HG03520 (cell line): ENCODE data around the gene PGGHG.
"Not testable (repeated sequence)": the region's sequence is repeated elsewhere in the genome, so short reads cannot be mapped to it uniquely, and the experiment has no call there.

Source experiments
- ATAC-seq: cut with Tn5 transposase; IDR thresholded peaks from one replicate; pipeline ENCODE4 v1.9.1; 2021; ENCODE audit warnings: mild to moderate bottlenecking, moderate library complexity; ENCODE audit not compliant: unreplicated experiment

The PGGHG gene

DNA sequence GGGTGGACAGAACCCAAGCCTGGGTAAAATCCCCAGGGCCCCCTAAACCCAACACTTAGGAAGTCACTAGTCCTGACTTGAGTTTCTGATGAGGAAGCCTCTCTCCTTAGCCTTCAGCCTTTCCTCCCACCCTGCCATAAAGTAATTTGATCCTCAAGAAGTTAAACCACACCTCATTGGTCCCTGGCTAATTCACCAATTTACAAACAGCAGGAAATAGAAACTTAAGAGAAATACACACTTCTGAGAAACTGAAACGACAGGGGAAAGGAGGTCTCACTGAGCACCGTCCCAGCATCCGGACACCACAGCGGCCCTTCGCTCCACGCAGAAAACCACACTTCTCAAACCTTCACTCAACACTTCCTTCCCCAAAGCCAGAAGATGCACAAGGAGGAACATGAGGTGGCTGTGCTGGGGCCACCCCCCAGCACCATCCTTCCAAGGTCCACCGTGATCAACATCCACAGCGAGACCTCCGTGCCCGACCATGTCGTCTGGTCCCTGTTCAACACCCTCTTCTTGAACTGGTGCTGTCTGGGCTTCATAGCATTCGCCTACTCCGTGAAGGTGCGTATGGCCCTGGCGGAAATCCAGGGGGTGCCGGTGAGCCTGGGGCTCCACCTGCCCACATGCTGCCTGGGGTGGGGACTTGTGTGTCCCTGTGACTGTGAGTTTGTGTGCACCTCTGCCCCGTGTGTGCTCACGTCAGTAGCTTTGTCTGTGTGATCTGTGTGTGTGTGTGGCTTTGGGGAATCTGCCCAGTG is 25.0 kb downstream of the PGGHG start, which contains the start of gene IFITM1:
IFITM1 (plus strand) TSS at position 254 of the 767 bp plus-strand sequence; CDS start at position 385, 131 bp downstream.
- no peak for ATAC-seq

DNA sequence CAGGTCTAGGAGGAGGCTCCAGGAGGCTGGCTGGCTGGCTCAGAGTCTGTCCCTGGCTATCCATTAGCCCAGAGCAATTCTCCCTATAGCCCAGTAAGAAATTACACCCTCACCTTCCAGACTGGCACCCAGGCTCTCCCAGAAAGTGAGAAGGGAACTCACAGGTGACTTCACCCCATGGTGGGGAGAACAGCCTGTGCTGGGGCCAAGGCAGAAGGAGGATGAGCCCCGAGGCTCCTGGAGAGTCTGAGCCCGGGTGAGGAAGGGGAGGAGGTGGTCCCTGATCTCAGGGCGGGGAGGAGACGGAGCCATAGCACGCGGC is 25.6 kb downstream of the PGGHG start:
- not testable (repeated sequence) for ATAC-seq

DNA sequence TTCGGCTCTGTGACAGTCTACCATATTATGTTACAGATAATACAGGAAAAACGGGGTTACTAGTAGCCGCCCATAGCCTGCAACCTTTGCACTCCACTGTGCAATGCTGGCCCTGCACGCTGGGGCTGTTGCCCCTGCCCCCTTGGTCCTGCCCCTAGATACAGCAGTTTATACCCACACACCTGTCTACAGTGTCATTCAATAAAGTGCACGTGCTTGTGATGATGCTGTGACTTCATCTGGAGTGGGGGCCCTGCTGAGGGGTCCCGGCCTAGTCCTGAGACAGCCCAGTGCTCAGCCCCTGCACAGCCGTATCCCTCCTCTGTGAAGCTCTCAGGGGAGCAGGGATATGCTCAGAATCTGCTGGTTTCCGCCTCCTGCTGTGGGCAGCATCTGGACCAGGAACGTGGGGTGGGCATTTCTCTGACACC is 26.1 kb downstream of the PGGHG start:
- ATAC-seq = no peak

DNA sequence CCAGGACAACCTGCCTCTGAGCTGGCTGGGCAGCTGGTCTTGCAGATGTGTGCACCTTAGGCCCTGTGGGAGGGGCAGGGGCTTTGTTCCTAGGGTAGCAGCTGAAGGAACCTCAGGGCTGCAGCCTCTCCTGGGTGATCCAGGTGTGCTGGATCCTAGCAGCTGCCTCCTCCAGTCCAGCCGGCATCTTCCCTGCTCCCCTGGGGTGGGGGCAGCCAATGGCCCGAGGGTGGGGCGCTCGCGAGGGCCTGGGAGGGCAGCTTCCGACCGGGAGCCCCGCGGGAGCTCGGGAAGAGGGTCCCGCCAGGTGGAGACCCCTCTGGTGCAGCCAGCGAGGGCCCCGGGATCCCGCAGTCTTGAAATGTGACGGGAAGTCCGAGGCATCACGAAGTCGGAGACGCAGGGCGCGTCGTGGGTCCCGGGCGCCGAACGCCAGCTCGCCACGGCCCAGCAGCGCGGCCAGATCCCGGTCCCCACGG is 26.6 kb downstream of the PGGHG start:
- ATAC-seq = no peak

DNA sequence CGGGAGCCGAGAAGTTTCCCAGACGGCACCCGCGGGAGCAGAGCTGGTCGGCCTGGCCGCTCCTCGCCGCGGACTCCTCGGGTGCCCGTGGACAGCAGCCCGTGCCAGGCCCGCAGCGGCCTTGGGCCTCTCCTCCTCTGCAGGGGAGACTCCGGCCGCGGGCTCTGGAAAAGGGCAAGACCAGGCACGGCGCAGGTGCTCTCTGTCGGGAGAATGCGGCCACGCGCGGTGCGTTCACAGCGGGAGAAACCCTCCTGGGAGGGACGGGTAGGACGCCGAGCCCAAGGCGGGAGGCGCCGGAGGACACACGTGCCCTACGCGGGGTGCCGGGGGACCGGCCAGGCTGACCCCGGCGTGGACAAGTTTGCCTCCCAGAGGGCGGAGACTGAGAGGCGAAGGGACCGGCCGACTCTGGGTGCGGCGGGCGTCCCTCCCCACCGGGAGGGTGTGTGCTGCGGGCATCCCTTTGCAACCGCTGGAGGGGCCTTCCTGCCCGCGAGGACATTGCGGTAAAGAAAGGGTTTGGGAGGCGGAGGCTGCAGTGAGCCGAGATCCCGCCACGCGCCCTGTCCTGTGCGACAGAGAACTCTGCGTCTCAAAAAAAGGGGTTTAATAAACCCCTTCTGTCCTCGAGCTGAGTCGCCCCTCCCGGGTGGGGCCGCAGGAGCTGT is 27.2 kb downstream of the PGGHG start:
- ATAC-seq = no peak

DNA sequence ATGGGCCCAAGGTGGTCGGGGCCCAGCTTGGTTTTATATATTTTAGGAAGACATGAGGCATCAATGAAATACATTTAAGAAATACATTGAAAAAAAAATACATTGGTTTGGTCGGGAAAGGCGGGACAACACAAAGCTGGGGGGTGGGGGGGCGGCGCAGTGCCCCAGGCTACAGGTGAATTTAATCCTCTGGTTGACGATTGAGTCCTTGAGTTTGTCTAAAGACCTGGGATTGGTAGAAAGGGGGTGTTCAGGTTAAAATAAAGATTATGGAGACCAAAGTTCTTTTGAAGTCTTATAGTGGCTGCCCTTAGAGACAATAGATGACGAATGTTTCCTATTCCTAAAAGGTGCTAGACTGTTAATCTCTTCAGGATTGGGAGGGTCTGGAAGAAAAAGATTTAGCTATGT is 28.0 kb downstream of the PGGHG start:
- no peak for ATAC-seq

DNA sequence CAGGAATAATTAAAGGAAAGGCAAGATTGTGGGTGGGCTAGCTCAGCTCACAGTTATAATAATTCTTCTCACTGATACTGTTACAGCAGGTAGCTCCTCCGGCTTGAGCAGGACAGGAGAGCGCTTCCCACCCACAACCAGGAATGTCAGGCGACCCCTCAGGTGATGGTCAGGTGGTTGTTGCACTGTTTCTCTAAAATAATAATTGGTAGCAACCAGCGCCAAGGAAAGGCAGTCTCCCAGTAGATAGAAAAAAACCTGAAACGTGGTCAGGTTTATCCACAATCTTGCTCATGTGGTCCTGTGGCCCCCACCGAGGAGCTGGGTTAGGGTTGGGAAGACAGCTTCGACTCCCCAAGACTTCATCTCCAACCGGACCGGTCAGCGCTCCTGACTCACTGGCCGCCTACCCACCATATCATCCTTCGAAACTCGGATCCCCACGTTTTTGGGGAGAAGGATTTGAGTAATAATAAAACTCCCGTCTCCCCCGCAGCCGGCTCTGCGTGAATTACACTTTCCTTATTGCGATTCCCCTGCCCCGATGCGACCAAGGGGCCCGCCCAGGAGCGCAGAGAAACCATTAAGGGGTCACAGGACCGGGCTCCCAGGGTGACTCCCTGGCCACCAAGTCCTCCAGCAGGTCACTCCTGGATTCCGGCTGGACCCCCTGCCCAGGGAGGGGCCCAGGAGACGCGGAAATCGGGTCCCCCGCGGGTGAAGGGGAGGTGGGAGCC is 28.9 kb downstream of the PGGHG start:
- not testable (repeated sequence) for ATAC-seq

DNA sequence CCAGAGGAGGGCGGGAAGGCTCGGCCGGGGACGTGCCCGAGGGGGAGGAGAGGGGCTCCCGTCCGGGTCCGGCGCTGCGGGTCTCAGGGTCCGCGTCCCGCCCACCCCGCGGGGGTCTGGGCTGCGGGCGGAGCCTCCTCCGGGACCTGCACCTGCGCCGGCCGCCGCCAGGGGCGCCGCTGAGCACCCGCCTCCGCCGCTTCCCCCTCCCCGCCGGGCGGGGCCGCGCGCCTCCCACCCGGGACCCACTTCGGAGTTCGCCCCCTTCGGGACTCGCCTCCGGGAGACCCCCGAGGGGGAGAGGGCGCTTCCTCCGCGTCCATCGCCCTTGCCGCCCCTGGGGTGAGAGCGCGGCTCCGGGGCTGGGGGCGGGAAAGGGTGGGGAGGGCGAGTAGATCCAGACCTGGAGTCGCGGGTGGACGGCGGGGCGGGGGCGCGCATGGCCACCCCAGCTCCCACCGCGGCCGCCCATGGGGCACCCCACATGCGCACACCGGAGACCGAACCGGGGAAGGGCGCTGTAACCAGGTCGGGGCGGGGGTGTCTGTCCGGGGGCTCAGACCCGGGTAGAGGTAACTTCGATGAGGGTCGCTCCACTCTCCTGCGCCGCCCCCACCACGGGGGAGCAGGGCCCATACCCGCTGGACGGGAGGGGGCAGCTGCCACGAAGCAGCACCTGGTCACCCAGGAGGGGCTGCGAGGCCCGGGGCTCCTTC is 29.6 kb downstream of the PGGHG start:
- not testable (repeated sequence) for ATAC-seq

DNA sequence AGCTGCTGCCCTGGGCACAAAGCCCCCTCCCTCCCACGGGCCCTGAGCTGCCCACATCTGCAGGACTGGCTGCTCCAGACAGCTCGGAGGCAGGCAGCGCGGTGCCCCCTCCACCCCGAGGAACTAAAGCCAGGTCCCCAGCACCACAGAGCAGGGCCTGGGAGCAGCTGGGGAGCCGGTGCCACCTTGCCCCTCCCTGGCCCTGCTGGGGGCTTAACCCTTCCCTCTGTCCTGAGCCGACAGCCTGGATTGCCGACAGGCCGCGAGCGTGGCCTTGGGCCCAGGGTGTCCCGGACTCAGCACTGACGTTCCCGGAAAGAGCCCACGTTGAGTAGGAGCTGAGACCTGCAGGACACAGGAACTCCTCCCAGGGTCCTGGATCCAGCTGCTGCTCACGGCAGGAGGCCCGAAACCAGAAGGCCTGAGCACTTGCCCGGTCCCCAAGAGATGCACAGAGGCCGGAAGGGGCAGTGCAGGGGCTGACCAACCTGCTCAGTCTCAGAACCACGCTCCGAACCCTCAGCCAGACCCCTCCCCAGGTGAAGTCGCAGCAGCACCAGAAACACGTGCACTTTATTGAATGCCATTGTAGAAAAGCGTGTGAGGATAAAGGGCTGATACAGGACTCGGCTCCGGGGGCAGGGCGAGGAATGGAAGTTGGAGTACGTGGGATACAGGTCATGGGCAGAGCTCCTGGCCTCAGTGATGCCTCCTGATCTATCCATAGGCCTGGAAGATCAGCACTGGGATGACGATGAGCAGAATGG is 30.4 kb downstream of the PGGHG start:
- not testable (repeated sequence) for ATAC-seq

DNA sequence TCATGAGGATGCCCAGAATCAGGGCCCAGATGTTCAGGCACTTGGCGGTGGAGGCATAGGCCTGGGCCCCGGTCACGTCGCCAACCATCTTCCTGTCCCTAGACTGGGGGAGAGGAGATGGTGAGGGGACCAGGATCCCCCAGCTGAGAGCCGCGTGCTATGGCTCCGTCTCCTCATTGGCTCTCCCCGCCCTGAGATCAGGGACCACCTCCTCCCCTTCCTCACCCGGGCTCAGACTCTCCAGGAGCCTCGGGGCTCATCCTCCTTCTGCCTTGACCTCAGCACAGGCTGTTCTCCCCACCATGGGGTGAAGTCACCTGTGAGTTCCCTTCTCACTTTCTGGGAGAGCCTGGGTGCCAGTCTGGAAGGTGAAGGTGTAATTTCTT is 31.0 kb downstream of the PGGHG start:
- ATAC-seq = not testable (repeated sequence)

DNA sequence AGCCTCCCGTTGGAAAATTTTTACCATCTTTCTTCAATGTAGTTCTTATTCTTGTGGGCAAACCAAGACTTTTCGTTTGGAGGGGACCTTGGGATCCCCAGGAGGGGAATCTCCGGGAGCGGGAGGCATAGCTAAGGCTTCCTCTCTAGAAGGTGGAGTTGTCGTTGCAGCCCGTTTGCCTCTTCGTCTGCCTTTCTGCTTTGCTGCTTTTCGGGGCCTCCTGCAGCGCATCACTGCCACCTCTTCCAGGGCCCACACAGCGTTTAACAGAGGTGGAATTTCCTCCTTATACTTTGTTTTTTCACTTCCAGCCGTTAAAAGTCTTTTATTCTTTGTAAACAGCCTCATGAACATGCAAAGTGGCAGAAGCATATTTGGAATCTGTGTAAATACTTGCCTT is 35.2 kb downstream of the PGGHG start:
- no peak for ATAC-seq

DNA sequence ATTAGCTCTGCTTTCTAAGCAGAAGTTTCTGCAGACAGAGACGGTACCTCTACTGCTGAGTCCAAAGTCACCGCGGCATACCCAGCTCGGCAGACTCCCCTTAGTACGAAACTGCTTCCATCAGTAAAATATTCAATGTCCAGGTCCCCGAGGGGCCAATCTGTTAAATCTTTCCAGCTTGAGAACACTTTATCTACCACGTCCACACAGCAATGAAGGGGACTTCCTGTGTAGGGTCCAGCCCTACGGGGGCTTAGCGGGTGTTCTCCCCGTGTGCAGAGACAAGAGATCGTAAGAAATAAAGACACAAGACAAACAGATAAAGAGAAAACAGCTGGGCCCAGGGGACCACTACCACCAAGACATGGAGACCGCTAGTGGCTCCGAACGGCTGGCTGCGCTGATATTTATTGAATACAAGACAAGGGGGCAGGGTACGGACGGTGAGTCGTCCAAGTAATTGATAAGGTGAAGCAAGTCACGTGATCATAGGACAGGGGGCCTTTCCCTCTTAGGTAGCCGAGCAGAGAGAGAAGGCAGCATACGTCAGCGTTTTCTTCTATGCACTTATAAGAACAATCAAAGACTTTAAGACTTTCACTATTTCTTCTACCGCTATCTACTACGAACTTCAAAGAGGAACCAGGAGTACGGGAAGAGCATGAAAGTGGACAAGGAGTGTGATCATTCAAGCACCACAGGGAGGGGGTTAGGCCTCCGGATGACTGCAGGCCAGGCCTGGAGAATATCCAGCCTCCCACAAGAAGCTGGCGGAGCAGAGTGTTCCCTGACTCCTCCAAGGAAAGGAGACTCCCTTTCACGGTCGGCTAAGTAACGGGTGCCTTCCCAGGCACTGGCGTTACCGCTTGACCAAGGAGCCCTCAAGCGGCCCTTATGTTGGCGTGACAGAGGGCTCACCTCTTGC is 35.9 kb downstream of the PGGHG start:
- not testable (repeated sequence) for ATAC-seq

DNA sequence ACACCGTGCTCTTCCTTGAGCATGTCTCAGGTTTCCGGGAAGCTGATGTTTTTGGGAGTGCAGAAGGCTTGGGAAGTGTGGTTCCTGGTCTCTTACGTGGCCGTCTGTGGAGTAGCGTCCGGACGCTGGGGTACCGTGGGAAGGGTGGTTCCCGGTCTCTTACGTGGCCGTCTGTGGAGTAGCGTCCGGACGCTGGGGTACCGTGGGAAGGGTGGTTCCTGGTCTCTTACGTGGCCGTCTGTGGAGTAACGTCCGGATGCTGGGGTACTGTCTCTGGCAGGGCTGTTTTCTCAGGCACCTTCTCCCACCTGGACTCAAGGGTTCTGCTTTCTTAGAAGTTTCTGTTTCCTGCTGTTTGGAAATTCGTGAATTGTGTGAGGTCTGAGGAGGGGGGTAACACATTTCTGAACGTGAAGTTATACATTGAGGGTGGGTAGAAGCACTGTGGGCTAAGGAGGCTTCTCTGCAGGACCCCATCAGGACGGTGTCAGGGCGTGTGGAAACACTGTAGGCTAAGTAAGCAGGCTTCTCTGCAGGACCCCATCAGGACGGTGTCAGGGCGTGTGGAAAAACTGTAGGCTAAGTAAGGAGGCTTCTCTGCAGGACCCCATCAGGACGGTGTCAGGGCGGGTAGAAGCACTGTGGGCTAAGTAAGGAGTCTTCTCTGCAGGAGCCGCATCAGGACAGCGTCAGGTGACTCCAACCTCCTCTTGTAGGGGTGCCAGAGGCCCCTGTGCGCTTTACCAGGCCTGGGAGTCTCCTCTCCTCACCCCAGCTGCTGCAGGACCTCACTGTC is 37.1 kb downstream of the PGGHG start:
- ATAC-seq = no peak

DNA sequence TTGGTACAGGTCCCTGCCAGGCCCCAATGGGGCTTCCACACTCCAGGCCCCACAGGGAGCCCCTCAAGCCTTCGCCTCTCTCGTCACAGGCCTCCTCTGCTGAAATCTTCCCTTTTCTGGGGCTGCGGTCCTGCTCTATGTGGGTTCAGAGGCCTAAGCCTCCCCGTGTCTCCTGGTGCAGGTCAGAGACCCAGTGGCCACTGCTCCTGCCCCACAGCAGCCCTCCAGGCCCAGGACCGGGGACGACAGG is 37.6 kb downstream of the PGGHG start:
- ATAC-seq = no peak

DNA sequence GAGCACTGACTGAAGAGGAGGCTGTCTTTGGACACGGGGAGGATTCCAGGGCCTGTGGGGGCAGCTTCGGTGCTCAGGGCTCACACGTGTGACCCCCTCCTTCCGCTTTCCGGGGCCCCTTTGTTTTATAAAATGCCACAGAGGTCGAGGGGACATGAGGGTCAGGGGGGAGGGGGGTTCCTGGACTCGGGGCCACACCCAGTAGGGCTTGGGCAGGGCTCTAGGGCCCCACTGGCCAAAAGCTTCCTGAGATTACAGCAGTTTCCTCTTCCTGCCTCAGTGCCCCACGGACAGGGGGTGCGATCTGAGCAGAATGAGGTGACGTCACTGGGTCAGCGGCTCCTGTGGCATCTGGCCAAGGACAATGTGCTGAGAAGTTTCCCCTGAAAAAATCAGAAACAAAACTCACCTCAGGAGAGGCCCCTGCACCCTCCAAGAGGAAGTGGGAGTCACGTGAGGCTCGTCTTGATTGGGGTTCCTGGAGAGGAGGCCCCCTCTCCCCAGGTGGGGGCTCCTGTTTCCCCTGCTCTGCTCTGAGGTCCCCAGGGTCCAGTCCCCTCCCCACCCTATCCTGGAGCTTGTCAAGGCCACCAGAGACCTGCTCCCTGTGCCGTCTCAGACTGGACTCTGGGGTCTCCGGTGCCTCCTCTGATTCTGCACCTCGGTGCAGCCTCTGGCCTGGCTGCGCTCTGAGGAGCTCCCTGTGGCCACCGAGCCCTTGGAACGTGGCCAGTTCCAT is 38.1 kb downstream of the PGGHG start:
- peak; percentile 56 for ATAC-seq

DNA sequence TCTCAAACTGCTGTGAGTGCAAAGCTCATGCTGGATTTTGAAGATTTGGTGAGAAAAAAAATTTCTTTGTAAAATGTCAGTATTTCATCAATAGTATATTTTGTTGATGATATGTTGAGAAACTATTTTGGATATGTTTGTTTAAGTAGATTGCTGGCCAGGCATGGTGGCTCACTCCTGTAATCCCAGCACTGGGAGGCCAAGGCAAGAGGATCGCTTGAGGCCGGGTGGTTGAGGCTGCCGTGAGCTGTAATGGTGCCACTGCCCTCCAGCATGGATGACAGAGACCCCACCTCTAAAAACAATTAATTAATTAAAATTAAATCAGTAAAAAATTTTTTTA is 38.6 kb downstream of the PGGHG start:
- no peak for ATAC-seq

DNA sequence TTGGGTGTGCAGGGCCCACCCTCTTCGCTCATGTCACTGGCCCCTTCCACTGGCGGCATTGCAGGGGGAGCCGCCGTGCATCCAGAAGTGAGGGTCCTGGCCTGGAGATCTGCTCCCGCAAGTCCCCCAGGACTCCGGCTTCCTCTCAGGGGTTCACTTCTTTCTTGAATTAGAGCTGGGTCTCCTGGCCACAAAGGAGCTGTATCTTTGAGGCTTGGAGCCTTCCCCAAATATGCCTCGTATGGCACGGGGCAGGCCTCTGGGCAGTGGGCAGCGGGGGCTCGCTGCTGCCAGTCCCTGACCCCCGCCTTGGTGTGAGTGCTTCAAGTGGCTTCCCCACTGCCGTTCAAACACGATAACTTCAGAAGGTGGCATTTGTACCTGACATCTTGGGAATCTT is 39.1 kb downstream of the PGGHG start:
- ATAC-seq = no peak

DNA sequence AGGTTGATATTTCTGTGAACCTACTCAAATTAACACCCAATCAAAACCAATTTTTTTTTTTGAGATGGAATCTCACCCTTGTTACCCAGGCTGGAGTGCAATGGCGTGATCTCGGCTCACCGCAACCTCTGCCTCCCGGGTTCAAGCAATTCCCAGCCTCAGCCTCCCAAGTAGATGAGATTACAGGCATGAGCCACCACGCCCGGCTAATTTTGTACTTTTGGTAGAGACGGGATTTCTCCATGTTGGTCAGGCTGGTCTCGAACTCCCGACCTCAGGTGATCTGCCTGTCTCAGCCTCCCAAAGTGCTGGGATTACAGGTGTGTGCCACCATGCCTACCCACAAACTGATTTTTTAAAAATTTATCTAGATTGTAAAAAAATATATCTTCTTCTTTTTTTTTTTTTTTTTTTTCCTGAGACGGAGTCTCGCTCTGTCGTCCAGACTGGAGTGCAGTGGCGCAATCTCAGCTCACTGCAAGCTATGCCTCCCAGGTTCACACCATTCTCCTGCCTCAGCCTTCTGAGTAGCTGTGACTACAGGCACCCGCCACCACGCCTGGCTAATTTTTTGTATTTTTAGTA is 39.7 kb downstream of the PGGHG start:
- ATAC-seq = not testable (repeated sequence)
